HL-60/S4 (cell line): ENCODE data around the gene EPB41L2.
"Not testable (repeated sequence)": the region's sequence is repeated elsewhere in the genome, so short reads cannot be mapped to it uniquely, and the experiment has no call there.

ENCODE experiments used
- in situ Hi-C: fragments of 300-500 bp; cut with MboI; formaldehyde crosslinking; loops from 2 replicates; pipeline ENCODE4 v1.14.3; 2022; ENCODE audit warnings: low sequenced_read_pairs

The EPB41L2 gene

DNA sequence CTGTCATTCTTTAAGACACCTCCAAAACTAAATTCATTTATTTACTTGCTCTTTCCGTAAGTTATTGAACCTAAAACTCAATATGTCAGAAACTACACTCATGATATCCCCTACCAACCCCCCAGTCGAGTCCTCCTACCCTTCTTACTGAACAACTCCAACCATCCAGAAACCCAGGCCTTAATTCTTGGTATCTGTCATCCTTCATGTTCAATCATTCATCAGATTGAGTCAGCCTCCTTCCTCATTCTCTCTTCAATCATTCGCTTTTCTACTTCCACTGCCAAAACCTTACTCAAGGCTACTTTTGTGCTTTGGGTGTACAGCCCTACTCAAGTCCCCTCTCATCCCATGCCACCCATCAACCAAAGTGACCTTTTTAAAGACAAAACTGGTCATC, 140.1 kb downstream of the EPB41L2 start:
- in situ Hi-C loops: no loop called here

DNA sequence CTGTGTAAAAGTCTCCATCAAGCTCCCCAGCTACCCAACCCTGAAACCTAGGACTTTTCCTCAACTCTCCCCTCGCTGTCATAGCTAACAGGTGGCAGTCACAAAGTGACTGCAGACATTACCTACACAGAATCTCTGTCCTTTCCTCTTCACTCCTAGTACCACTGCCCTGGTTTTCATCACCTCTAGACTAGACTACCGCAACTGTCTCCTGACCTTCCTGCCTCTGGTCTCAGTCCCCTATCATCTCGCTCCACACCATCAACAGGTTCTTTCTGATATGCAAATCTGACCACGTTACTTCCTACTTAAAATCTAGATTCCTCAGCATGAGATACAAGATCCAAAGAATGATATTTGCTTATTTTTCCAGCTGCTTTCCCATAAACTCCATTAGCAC, 142.1 kb downstream of the EPB41L2 start:
- in situ Hi-C loops: no loop called here

DNA sequence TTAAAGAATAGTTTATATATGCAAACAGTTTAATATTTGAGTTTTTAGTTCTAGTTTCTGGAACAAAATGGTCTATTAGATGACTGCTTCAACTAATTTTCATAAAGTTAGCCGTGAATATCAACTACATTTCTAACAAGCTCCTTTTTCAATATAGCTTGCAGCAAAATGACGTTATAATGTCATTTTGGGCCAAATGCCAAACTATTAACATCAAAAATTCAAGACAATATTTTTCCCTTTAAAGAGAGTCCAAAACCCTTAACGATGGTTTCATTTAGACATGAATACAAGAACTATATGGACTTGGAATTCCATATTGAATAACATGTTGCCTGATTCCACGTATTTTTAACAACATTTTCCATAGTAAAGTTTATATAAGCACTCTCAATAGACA, 144.9 kb downstream of the EPB41L2 start:
- in situ Hi-C loops: no loop called here

DNA sequence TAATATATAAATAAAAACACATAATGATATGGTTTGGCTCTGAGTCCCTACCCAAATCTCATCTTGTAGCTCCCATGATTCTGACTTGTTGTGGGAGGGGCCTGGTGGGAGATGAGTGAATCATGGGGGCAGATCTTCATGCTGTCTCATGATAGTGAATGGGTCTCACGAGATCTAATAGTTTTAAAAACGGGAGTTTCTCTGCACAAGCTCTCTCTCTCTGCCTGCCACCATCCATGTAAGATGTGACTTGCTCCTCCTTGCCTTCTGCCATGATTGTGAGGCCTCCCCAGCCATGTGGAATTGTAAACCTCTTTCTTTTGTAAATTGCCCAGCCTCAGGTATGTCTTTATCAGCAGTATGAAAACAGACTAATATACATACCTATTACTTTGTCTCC, 147.4 kb downstream of the EPB41L2 start:
- in situ Hi-C loops: not testable (repeated sequence)

DNA sequence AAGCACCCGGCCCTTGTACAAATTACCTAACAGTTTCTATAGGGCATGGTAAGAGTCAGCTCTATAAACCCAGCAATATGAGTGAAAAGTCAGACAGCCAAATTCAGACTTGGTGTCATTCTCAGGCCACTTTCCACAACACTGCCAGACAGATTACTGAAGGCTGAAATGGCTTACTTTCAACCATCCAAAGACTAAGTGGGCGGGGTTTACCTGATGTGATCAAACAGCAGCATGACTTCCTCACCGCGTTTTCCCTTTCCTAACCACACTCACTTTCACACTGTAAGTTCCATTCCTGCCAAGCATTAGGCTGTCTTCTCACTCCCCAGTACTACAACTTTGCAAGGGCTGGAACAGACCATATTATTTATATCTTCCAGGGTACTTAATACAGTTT, 149.9 kb downstream of the EPB41L2 start:
- in situ Hi-C loops: no loop called here

DNA sequence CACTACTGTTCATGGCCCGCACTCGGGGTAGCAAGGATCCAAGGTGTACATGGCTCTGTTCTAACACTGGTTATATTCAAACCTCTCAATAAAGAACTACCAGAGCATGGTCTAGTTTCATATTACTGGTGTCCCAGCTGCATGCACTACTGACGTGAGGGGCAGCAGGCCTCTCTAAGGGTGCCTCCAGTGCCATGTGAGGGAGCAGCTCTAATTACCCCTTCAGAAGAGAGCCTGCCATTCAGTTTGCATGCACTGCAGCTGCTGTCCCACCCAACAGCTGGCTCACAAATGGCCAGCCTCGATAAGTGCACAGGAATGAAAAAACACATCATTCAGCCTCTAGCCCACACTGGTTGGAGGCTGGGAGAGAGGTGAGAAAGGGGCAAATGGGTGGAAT, 150.6 kb downstream of the EPB41L2 start:
- in situ Hi-C loops: no loop called here

DNA sequence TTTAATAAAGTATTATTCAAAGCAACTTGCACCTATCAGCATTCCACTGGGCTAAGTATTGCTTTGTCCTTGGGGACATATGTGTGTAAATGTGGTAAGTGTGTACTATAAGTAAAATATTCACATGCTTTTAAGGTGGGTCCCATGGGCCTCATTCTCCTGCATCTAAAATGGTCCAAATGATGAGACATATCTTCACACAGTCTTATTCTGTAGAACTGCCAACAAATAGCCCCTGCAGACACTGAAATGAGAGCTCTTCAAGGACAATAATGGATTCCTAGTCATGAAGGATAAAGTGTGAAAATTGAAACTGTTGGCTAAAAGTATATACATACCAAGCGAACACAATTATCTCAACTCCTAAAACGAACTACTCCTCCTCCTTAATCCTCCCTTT, 154.1 kb downstream of the EPB41L2 start:
- in situ Hi-C loops: no loop called here

DNA sequence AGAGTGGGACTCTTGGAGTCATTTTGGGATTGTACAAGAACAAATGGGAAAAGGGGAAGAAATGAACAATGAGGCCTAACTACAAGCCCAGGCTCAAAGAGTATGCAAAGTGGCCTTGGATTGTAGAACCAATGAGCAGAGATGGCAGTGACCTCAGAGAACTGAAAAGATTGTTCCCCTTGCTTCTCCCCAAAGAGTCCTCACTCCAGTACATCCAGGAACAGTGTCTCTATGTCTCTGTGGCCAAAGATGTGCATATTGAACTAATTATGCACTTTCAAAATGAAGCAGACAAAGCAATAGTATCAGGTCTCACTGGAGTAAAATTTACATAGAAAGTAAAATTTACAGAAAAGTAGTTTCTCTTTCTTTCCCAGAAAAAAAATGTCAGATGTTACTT, 154.9 kb downstream of the EPB41L2 start:
- in situ Hi-C loops: no loop called here

DNA sequence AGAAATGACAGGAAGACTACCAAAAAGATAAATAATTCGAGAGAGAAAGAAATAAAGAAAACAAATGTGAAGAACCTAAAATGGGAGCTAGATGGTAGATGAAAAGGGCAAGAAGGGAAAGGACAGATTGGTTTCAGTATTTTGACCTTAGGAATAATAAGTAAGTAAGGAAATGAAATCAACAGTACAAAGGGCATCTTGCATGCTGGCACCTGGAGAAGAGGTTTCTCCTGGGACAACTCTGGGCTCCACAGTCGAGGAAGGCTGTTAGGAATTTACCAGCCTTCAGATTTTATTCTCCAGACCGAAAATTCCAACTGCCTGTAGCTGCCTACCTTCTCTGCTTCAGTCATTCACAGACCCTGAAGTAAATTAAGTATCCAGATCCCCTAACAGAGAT, 155.4 kb downstream of the EPB41L2 start:
- in situ Hi-C loops: no loop called here

DNA sequence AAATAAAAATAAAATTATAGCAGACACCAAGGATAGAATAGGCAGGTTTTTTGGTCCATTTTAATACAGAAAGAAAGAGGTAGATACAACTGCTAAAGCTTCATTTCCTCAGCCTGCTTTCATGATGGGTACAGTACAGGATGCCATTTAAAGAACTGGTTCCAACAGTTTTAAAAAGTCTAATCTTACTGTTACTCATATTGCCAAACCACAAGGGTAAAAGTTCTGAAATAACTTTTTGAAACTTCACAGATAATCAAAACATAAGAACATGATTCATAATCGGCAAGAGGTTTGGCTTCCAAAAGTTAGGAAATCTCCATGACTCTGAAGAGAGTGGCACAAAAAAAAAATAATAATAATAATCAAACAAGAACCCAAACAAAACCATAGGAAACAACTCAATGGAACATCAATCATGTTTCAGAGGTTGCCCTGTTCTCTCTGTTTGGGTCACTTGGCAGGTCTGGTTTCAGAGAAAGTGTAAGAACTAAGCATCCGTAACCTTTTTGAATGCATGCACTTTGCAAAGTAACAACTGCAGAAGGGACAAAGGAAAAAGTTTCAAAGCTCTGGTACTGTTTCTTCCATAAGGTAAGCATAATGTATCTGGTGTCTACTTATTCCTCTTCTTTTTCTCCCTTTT, 156.2 kb downstream of the EPB41L2 start:
- in situ Hi-C loops: no loop called here

DNA sequence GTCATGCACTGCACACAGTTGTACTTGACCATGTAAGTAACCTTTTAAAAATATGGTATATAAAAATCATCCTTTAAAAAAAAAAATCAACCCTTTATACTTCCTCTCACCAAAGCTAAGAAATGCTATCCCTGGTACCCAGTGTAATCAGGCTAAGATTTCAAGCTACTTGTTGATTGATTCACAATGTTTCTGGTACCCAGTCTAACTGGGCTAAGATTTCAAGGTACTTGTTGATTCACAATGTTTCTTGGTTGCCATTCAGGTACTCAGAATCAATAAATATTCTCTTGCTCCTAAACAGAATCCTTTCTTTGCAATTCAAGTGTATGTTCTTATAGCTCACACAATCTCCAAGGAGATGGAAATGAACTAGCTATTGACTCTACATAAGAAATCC, 159.4 kb downstream of the EPB41L2 start:
- in situ Hi-C loops: no loop called here

DNA sequence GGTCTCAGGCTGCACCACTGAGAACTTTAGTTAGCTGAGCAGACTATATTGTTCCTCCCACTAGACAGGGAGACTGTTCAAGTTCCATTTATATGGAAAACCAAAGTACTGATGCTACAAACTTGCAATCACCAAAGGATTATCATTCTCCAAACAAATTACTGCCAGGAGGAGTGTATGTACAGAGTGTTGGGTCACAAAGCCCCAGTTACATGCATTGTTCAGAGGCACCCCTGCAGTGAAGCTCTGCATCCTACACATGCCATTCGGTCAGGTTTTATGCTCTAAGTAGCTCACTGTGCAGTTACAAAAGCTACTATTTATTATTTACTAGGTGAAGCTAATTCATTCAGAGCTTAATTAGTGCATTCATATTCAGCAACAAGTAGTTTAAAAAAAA, 160.0 kb downstream of the EPB41L2 start:
- in situ Hi-C loops: no loop called here

DNA sequence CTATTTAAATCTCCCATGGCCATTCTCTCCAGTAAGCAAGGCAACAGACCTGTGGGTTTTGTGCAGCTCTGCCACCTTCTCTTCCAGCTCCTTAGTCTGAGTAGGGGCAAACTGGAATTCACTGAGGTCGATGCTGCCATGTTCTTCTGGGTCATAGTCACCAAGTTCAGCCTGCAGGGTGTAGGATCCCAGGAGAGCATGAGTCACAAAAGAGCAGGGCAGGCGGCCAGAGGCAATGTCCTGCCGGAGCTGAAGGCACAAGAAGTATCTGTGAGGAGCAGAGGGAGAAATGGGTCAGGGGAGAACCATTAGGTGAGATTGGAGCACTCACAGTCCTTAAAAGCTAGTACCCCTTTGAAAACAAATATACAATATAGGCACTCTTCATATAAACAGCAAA, 162.1 kb downstream of the EPB41L2 start:
- in situ Hi-C loops: no loop called here

DNA sequence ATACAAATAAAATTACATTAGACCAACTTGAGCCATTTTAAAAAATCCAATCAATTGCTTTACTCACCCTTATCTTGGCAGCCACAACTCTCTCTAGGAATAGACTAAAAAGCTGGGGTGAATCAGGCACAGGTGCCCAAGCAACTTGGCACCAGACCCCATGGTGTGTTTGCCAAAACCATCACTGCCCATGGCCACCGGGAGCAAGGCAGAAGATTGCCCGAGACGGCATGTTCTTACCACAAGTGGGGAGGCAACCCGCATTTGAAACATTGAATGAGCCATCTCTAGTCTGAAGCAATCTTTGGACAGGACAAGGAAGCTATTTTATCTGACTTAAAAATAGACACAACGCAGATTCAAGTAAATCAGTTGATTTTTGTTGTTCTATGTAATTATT, 166.8 kb downstream of the EPB41L2 start:
- in situ Hi-C loops: loop anchor here (25.0 kb wide), 1 partner anchor 641 kb away; no protein-coding TSS in a partner anchor

DNA sequence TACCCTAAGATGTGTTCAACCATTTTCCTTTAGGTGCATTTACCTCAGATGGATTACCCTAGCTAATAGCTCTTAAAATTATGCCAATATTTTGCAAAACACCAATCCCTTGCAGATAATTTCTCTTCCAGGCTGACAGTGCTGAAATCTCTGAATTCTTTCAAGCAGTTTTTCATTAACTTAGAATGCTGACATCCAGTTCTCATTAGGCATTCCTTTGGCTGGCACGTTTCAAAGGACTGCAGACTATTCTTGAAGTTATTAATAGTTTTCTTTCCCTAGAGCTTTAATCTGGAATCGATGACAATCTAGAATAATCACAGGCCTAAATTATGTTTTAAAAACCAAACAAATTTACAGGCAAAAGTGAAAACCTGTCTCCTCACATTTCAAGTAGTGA, 167.5 kb downstream of the EPB41L2 start:
- in situ Hi-C loops: loop anchor here (25.0 kb wide), 1 partner anchor 642 kb away; no protein-coding TSS in a partner anchor

DNA sequence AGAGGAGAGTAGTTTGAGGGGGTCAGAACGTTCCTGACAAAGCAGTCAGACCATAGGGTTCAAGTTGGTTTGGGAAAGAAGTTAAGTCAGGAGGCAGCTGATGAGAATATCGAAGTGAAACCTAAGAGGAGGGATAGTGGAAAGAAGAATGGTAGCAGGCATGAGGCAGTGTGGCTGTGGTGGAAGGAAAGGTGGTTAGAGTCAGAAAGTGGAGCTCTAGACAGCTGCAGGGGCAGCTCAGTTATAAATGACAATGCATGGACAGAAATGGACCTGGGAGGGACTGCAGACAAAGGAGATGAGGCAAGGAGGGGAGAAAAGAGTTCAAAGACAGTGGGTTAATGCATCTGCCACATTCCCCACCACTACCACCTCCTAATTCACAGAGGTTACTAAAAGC, 169.3 kb downstream of the EPB41L2 start:
- in situ Hi-C loops: loop anchor here (25.0 kb wide), 1 partner anchor 644 kb away; no protein-coding TSS in a partner anchor

DNA sequence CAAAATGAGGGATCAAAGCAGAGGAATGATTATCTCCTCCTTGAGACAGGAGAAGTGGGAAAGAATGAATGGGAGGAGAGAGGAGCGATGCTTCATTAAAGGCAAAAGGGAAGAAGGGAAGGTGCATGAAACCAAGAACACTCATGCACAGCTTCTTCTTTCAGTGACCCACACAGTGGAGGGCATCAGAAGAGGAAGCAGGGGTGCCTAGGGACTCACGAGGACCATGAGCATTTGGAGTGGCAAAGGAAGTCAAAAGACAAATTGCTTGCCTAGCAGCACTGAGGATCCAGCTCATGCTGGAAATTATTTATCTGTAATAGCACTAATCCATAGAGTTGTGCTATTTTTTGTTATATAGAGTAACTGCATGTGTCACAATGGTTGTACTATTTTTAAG, 169.8 kb downstream of the EPB41L2 start:
- in situ Hi-C loops: loop anchor here (25.0 kb wide), 1 partner anchor 644 kb away; no protein-coding TSS in a partner anchor

DNA sequence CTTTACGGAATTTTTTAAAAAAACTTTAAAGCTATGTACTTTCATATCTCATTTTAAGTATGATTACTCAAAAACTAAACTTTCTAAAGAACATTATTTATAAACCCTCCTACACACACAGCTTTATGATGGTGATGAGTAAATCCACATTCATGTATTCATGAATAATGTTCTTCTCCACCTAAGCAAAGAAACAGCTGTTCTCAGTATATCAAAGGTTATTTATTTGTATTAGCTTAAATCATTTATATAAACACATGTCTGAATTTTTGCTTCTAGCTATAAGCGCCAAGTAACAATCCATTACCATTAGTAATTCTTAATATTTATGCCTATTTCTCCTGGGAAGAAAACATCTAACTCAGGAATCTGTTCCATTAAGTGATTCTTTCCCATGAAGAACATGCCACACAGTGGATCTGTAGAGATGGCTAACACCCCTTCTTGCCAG, 172.5 kb downstream of the EPB41L2 start:
- in situ Hi-C loops: loop anchor here (25.0 kb wide), 1 partner anchor 647 kb away; no protein-coding TSS in a partner anchor

DNA sequence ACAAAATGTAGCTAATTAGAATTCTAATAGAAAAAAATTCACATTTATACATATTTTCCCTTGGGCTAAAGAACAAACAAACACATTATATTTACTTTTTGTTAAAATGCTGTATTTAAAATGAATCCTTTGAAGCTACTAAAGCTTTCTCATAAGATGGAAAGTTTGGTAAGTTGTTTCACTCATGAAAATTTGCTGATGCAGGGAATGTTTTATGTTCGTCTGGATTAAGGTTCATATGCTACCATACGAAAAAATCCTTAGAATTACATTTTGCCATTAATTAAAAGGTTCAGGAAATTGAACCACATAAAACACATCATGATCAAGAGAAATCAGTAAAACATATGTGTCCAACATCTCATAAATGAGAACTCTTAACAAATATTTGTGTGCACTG, 173.6 kb downstream of the EPB41L2 start:
- in situ Hi-C loops: loop anchor here (10.0 to 25.0 kb wide), 2 partner anchors 235 to 648 kb away; no protein-coding TSS in a partner anchor

DNA sequence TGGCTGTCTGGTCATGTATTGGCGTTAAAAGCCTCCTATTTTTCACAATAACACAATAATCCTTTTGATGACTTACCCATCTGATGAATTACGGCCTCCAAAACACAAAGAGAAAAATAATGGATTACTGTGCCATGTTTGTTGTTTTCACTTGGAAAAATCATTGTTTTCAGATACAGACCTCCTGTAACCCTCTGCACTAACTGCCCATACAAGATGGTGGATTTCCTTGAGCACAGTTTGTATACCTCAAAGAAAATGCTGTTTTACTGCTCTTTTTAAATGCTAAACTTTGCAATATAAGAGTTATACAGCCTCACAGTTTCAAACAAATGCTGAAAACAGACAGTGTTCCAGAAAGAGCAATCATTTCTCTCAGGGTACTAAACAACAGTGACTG, 174.8 kb downstream of the EPB41L2 start:
- in situ Hi-C loops: loop anchor here (10.0 to 25.0 kb wide), 2 partner anchors 237 to 649 kb away; no protein-coding TSS in a partner anchor

DNA sequence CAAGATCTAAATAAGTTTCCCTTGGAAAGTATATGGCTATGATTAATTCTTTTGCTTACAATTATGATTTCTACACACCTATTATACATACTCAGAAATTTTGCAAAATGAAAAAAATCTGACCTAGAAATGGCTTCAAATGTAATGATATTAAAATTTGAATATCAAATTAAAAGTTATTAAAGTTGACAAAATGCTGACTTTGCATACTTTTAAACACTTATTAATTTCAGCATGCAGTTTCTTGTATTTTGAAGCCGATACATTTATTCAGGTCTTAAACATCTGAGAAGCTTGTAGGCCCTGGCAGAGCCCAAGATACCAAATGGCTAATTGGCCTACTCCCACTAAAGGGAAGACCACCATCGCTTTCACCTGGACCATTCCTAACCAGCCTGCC, 176.1 kb downstream of the EPB41L2 start:
- in situ Hi-C loops: loop anchor here (10.0 to 25.0 kb wide), 2 partner anchors 238 to 650 kb away; no protein-coding TSS in a partner anchor

DNA sequence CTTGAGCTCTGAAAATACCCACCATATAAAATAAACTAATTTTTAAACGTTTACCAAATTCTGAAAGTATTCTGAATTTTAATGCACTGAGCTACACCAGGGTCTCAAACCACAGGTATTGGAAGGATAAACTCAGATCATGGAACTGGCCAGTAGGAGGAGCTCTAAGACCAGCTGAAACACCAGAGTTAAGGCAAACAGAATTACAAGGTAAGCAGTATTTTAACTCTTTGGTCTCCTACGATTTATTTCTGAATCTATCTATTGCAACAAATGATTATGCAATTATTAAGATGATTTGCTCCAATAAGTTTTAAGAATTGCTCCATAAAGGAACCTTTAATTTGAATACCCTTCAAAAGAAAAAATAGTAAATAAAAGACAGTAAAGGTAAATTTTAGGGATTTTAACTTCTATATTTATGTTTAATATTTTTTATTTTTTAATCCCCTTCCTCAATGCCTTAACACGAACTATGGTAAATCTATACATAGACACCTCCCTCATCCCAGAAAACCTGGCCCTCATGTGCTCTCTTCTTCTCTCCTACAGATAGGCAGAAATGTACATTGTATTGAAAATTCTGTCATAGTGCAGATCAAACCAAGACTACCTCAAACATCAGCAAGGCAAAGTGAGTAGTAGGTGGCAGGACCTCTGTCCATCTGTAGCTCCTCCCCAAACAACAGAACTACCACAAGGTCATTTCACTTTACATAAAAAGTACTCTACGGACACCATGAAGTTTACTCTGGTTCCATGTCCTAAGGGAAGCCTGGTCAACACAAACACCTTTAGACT, 177.5 kb downstream of the EPB41L2 start:
- in situ Hi-C loops: loop anchor here (10.0 to 25.0 kb wide), 2 partner anchors 239 to 652 kb away; no protein-coding TSS in a partner anchor
